OCI-LY3 (cell line): ENCODE results near the gene WNT5A.

Experiments
- CTCF ChIP-seq: fragments of 200-600, 300-600 bp; sonication (generic); IDR thresholded peaks from 2 replicates; pipeline ENCODE4 v1.5.1; 2014; ENCODE audit warnings: antibody characterized with exemption, low read length, low read depth
- EZH2phosphoT487 ChIP-seq: fragments of 200-600 bp; shearing (Covaris generic); IDR thresholded peaks from 2 replicates; pipeline ENCODE4 v1.6.1; 2018; ENCODE audit warnings: antibody characterized with exemption, mixed run types, low read depth

- no peak for TF ChIP-seq CTCF
- no peak for TF ChIP-seq EZH2phosphoT487
Observed at GRCh38 chr3:55521064-55521737, 34.1 kb upstream of the WNT5A start.
